ENCODE results near the gene STAG3.
"Not testable (repeated sequence)": the region's sequence is repeated elsewhere in the genome, so short reads cannot be mapped to it uniquely, and the experiment has no call there.

The STAG3 gene

DNA sequence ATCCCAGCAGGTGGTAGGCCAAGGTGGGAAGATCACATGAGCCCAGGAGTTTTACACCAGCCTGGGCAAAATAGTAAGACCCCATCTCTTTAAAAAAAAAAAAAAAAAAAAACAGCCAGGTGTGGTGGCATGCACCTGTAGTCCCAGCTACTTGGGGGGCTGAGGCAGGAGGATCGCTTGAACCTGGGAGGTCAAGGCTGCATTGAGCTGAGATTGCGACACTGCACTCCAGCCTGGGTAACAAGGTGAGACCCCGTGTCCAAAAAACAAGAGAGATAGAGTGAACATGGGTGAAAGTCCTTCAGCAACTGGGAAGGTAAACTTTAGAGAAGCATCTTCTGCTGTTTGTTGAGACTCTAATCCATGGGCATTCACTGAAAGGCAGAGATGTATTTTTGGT lies 35.3 kb upstream of the STAG3 start:
- no peak overlapping the region for H2AFZ ChIP-seq (ENCODE audit: low read depth, low read length)
- H3K36me3 ChIP-seq (replicated peaks; ENCODE audit: low read depth, low read length) = no peaks in the 10 kb centered on the region
- H3K4me3 ChIP-seq (ENCODE audit: low read length) = no peak overlapping the region
- no peak overlapping the region for H3K27ac ChIP-seq (ENCODE audit: low read length)
- H3K27me3 ChIP-seq (ENCODE audit: low read depth, low read length) = peaks cover 2% of the 10 kb centered on the region; the same call in 1 of the 2 replicates
- H3K9ac ChIP-seq (ENCODE audit: low read length) = no peak overlapping the region
- TF ChIP-seq, protein P1, sequence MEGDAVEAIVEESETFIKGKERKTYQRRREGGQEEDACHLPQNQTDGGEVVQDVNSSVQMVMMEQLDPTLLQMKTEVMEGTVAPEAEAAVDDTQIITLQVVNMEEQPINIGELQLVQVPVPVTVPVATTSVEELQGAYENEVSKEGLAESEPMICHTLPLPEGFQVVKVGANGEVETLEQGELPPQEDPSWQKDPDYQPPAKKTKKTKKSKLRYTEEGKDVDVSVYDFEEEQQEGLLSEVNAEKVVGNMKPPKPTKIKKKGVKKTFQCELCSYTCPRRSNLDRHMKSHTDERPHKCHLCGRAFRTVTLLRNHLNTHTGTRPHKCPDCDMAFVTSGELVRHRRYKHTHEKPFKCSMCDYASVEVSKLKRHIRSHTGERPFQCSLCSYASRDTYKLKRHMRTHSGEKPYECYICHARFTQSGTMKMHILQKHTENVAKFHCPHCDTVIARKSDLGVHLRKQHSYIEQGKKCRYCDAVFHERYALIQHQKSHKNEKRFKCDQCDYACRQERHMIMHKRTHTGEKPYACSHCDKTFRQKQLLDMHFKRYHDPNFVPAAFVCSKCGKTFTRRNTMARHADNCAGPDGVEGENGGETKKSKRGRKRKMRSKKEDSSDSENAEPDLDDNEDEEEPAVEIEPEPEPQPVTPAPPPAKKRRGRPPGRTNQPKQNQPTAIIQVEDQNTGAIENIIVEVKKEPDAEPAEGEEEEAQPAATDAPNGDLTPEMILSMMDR (IDR thresholded peaks at IDR 0.05; ENCODE audit: low read depth, low read length) = no peak
- TF ChIP-seq EZH2phosphoT487 (IDR thresholded peaks at IDR 0.05; ENCODE audit: low read depth) = no peak
- no peaks in the 10 kb centered on the region for H4K20me1 ChIP-seq (ENCODE audit: insufficient read depth, low read length)
- H3K4me2 ChIP-seq (ENCODE audit: low read length) = no peak overlapping the region
- H3K9me3 ChIP-seq (ENCODE audit: insufficient read depth, low read length) = no peaks in the 10 kb centered on the region
- H3K79me2 ChIP-seq (ENCODE audit: low read length) = no peaks in the 10 kb centered on the region
- 0 out of 2 replicates have a peak, but pooled peaks cover 8% of the 10 kb centered on the region for H3K4me1 ChIP-seq (ENCODE audit: low read length)

DNA sequence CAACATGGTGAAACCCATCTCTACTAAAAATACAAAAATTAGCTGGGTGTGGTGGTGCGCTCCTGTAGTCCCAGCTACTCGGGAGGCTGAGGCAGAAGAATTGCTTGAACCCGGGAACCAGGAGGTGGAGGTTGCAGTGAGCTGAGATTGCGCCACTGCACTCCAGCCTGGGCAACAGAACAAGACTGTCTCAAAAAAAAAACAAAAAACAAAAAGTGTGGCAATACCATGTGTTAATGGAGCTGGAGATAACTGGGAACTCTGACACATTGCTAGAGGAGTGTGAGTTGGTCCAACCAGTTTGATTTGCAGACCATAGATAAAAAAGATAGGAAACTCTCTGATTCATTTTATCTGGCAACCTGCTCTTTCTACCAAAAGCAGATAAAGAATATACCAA lies 31.4 kb upstream of the STAG3 start:
- not testable (repeated sequence) for H3K4me2 ChIP-seq (ENCODE audit: low read length); H3K27me3 ChIP-seq (ENCODE audit: low read depth, low read length); H3K36me3 ChIP-seq (replicated peaks; ENCODE audit: low read depth, low read length); H4K20me1 ChIP-seq (ENCODE audit: insufficient read depth, low read length); H3K27ac ChIP-seq (ENCODE audit: low read length); H3K9me3 ChIP-seq (ENCODE audit: insufficient read depth, low read length); H3K4me3 ChIP-seq (ENCODE audit: low read length); H3K9ac ChIP-seq (ENCODE audit: low read length); H2AFZ ChIP-seq (ENCODE audit: low read depth, low read length)
- peaks cover 19% of the 10 kb centered on the region for H3K79me2 ChIP-seq (ENCODE audit: low read length)
- peaks cover 10% of the 10 kb centered on the region for H3K4me1 ChIP-seq (ENCODE audit: low read length)

DNA sequence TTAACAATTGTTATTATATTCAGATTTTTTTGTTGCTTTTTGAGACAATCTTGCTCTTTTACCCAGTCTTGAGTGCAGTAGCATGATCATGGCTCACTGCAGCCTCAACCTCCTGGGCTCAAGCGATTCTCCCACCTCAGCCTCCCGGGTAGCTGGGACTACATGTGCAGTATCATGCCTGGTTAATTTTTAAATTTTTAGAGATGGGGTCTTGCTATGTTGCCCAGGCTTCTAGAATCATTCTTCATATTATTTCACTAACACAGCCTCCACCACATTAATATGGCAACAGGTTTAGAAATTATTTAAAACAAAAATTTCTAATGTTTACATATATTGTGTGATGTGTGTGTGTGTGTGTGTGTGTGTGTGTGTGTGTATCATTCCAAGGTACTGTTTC lies 30.4 kb upstream of the STAG3 start:
- no peak overlapping the region for H3K27ac ChIP-seq (ENCODE audit: low read length)

DNA sequence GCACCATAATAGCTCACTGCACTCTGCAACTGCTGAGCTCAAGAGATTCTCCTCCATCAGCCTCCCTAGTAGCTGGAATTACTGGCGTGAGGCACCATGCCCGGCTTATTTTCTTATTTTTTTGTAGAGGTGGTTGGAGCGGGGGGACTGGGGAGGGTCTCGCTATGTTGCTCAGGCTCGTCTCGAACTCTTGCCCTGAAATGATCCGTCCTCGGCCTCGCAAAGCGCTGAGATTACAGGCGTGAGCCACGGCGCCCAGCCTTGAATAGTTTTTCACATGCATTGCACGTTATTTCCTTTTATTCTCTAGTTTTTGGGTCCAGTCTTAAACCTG lies 29.5 kb upstream of the STAG3 start:
- H3K27me3 ChIP-seq (ENCODE audit: low read depth, low read length) = no peaks in the 10 kb centered on the region
- peaks cover 21% of the 10 kb centered on the region for H3K4me1 ChIP-seq (ENCODE audit: low read length)
- peak overlapping the region; percentile 80 for H3K4me3 ChIP-seq (ENCODE audit: low read length)
- H2AFZ ChIP-seq (ENCODE audit: low read depth, low read length) = peak overlapping the region; percentile 76; the same call in 1 of the 2 replicates
- H3K36me3 ChIP-seq (replicated peaks; ENCODE audit: low read depth, low read length) = peaks cover 14% of the 10 kb centered on the region
- peak overlapping the region; percentile 79 for H3K9ac ChIP-seq (ENCODE audit: low read length)
- H3K79me2 ChIP-seq (ENCODE audit: low read length) = peaks cover 27% of the 10 kb centered on the region
- H3K27ac ChIP-seq (ENCODE audit: low read length) = peak overlapping the region; percentile 57
- 0 out of 2 replicates have a peak, but pooled peaks cover 2% of the 10 kb centered on the region for H4K20me1 ChIP-seq (ENCODE audit: insufficient read depth, low read length)
- TF ChIP-seq EZH2phosphoT487 (IDR thresholded peaks at IDR 0.05; ENCODE audit: low read depth) = no peak
- TF ChIP-seq, protein P1 (IDR thresholded peaks at IDR 0.05; ENCODE audit: low read depth, low read length) = no peak
- H3K4me2 ChIP-seq (ENCODE audit: low read length) = peak overlapping the region; percentile 91
- H3K9me3 ChIP-seq (ENCODE audit: insufficient read depth, low read length) = no peaks in the 10 kb centered on the region

More for the DNA sequence above, 30.4 kb upstream of the STAG3 start:
- H3K4me1 ChIP-seq (ENCODE audit: low read length) = peaks cover 17% of the 10 kb centered on the region
- H3K9ac ChIP-seq (ENCODE audit: low read length) = no peak overlapping the region
- H3K27me3 ChIP-seq (ENCODE audit: low read depth, low read length) = no peaks in the 10 kb centered on the region
- peaks cover 23% of the 10 kb centered on the region for H3K79me2 ChIP-seq (ENCODE audit: low read length)
- H3K9me3 ChIP-seq (ENCODE audit: insufficient read depth, low read length) = no peaks in the 10 kb centered on the region
- H4K20me1 ChIP-seq (ENCODE audit: insufficient read depth, low read length) = no peaks in the 10 kb centered on the region
- no peak overlapping the region for H3K4me3 ChIP-seq (ENCODE audit: low read length)
- no peak overlapping the region for H3K4me2 ChIP-seq (ENCODE audit: low read length)
- TF ChIP-seq, protein P1 (IDR thresholded peaks at IDR 0.05; ENCODE audit: low read depth, low read length) = no peak
- TF ChIP-seq EZH2phosphoT487 (IDR thresholded peaks at IDR 0.05; ENCODE audit: low read depth) = no peak
- peaks cover 9% of the 10 kb centered on the region for H3K36me3 ChIP-seq (replicated peaks; ENCODE audit: low read depth, low read length)
- no peak overlapping the region for H2AFZ ChIP-seq (ENCODE audit: low read depth, low read length)

All from OCI-LY3 (cell line).